HG02885 (cell line): ENCODE results near the gene ALDH9A1.
"Not testable (repeated sequence)": the region's sequence is repeated elsewhere in the genome, so short reads cannot be mapped to it uniquely, and the experiment has no call there.

Experiments used
- ATAC-seq: cut with Tn5 transposase; IDR thresholded peaks from one replicate; pipeline ENCODE4 v1.9.1; 2021; ENCODE audit warnings: mild to moderate bottlenecking; ENCODE audit not compliant: unreplicated experiment, poor library complexity

Gene ALDH9A1

DNA sequence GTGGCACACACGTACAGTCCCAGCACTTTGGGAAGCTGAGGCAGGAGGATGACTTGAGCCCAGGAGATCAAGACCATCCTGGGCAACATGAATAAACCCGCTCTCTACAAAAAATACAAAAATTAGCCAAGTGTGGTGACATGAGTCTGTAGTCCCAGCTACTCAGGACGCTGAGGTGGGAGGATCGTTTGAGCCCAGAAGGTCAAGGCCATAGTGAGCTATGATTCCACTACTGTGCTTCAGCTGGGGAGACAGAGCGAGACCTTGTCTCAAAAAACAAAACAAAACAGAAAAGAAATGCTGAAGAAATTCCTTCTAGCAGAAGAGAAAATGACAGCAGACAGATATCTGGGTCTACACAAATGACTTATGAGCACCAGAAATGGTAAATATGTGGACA lies 10.3 kb downstream of the ALDH9A1 start:
- no peak for ATAC-seq

- ATAC-seq: peak; percentile 58
Measured at GRCh38 chr1:165686971-165687433, 11.4 kb downstream of the ALDH9A1 start.

- peak; percentile 77 for ATAC-seq
Measured at GRCh38 chr1:165686121-165686970, 12.0 kb downstream of the ALDH9A1 start.

DNA sequence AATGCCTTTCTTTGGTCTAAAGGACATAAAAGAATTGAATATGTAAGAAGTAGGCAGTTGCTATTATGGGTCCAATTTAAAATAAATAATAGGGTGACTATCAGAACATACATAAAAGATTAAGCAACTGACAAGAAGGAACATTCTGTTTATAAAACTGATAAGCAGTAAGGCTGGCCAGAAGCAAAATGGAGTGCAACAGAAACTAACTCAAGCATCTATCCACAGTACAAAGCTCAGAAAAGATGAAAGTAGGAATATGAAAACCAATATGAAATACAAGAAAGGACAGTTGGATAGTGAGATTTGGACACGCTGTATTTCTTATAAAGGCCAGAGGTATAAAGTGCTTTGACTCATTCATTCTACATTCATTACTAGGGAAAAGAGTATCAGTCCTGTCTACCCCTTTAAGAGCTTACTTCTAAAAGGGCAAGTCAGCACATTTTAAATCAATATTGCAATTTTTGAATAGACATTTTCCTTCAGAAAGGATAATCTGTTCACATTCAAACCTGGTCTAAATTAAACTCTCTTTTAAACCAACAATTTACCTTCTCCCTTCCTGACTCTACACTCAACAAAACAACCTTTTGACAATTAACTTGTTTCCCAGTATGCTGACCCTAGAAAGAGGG lies 14.4 kb downstream of the ALDH9A1 start:
- ATAC-seq: no peak

GRCh38 chr1:165680773-165681172 lies 17.6 kb downstream of the ALDH9A1 start:
- not testable (repeated sequence) for ATAC-seq

DNA sequence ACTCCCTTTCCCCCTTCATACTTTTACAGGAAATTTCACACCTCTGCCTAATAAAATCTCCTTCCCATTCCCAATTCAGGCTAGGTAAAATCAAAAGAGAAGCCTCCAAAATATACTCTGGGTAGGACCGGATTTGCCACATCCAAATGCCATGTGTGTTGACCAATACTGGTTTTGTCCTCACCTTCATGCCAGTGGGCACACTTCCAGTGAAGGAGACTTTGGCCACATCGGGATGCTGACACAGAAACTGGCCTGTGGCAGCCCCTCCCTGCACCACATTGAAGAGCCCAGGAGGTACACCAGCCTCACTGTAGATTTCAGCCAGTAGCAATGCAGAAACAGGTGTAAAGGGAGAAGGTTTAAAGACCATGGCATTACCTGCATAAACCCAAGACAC lies 18.1 kb downstream of the ALDH9A1 start:
- no peak for ATAC-seq

GRCh38 chr1:165679282-165680036 lies 18.9 kb downstream of the ALDH9A1 start:
- no peak for ATAC-seq

GRCh38 chr1:165678509-165678908 lies 19.9 kb downstream of the ALDH9A1 start:
- no peak for ATAC-seq

GRCh38 chr1:165675794-165676193 lies 22.6 kb downstream of the ALDH9A1 start:
- no peak for ATAC-seq

GRCh38 chr1:165674599-165674998 lies 23.8 kb downstream of the ALDH9A1 start:
- ATAC-seq: no peak

- no peak for ATAC-seq
Measured at GRCh38 chr1:165671526-165671925, 26.8 kb downstream of the ALDH9A1 start.

DNA sequence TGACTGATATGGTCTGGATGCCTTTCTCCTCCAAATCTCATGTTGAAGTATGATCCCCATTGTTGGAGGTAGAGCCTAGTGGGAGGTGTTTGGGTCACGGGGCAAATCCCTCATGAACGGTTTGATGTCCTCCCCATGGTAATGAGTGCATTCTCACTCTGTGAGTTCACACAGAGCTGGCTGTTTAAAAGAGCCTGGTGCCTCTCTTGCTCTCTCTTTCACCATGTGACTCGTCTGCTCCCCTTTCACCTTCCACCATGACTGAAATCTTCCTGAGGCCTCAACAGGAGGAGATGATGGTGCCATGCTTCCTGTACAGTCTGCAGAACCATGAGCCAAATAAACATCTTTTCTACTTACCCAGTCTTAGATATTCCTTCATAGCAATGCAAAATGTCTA lies 30.2 kb downstream of the ALDH9A1 start:
- no peak for ATAC-seq

GRCh38 chr1:165666152-165666825 lies 32.1 kb downstream of the ALDH9A1 start:
- ATAC-seq: no peak

DNA sequence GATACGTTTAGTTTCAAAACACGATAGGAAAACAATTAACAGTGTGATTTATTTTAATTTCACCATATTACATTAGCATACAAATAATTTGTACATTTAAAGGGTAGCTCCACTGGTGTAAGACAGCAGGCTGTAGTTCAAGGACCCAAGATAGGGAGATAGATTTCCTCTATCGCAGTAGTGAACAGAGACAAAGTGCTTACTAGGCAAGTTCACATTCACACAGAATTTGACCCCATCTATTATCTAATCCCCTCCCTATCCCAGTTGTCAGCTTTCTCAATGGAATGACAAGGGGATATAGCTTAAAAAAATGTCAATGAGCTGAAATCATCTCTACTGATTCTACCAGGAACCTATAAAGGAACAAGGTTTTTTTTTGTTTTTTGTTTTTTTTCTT lies 36.2 kb downstream of the ALDH9A1 start:
- ATAC-seq: no peak

DNA sequence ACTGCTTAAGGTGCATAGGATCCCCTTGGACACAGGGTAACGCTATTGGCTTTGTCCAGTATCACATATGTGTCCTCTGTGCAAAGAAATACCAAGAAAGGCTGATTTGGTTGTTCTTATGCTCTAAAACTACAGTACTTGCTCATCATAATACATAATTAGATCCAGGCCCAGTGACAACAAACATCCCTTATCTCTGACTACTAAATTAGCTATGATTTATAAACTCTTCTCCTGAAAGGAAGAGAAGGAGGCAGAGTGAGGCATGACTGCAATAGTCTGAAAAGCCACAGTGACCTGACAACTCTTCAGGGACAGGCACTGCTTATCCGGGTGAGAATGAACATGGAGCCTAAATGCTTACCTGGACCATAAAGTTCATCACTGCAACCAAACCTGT lies 36.7 kb downstream of the ALDH9A1 start:
- no peak for ATAC-seq

GRCh38 chr1:165659581-165659895 lies 38.8 kb downstream of the ALDH9A1 start:
- no peak for ATAC-seq

GRCh38 chr1:165658766-165659580 lies 39.4 kb downstream of the ALDH9A1 start:
- not testable (repeated sequence) for ATAC-seq

GRCh38 chr1:165650981-165651625 lies 47.3 kb downstream of the ALDH9A1 start:
- ATAC-seq: no peak

DNA sequence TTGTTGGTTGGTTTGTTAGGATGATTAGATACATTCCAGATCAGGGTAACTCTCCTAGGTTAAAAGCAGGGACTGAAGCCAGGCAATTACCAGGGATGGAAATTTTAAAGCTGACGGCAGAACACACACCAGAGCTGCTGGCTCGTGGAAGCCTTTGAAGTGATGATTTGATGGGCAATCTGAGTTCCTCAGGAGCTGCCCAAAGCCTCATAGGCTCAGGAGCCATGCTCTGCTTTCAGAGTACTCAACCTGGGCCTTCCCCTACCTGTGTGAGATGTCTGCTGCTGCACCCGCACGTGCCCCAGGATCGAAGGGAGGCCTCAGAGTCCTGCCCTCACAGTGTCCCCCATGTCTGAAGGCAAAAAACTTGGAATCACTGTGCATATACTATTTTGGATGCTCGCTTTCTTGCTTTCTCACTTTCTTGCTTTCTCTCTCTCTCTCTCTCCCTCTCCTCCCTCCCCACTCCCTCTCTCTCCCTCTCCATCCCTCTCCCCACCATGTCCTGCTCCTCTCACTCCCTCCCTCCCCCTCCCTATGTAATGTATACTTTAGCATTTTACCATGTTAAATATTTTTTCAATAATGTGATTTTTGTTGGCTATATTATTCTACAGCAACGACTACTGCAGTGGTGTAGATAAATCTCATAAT lies 49.3 kb downstream of the ALDH9A1 start:
- ATAC-seq: no peak
